Neutrophil (primary cell): ENCODE results near the gene ERGIC1.

ENCODE experiments used
- H3K27ac ChIP-seq: fragments of 200-600 bp; sonication (generic); 2 replicates; pipeline ENCODE4 v1.5.1; 2016; ENCODE audit warnings: mild to moderate bottlenecking, moderate library complexity
- H3K27me3 ChIP-seq: fragments of 200-600 bp; sonication (generic); 2 replicates; pipeline ENCODE4 v1.6.0; 2016; ENCODE audit warnings: mild to moderate bottlenecking
- H3K36me3 ChIP-seq: fragments of 200-600 bp; sonication (generic); 2 replicates; pipeline ENCODE4 v1.5.1; 2017
- H3K4me1 ChIP-seq, 2 experiments: fragments of 200-600 bp in 1 of 2; sonication (generic) in 1 of 2; 1 replicate in 1 of 2; 2 replicates in 1 of 2; pipeline versions ENCODE4 v1.5.1 to v1.6.1; 2013 to 2016; ENCODE audit warnings: low read depth in 1 of 2, low read length in 1 of 2, mild to moderate bottlenecking in 1 of 2, moderate library complexity in 1 of 2; ENCODE audit not compliant: control insufficient read depth in 1 of 2, insufficient read depth in 1 of 2
- H3K4me3 ChIP-seq, 2 experiments: fragments of 200-600 bp in 1 of 2; sonication (generic) in 1 of 2; 1 replicate in 1 of 2; 2 replicates in 1 of 2; pipeline ENCODE4 v1.5.1; 2013 to 2016; ENCODE audit warnings: low read depth in 1 of 2, low read length in 1 of 2, mild to moderate bottlenecking in 1 of 2, moderate library complexity in 1 of 2
- H3K9me3 ChIP-seq: fragments of 200-600 bp; sonication (generic); 2 replicates; pipeline ENCODE4 v1.5.1; 2016
- TF ChIP-seq, protein P1 (sequence below): fragments of 200-600 bp; sonication (generic); IDR thresholded peaks from 2 replicates; pipeline ENCODE4 v1.5.1; 2016; ENCODE audit warnings: antibody characterized with exemption

ERGIC1 gene

DNA sequence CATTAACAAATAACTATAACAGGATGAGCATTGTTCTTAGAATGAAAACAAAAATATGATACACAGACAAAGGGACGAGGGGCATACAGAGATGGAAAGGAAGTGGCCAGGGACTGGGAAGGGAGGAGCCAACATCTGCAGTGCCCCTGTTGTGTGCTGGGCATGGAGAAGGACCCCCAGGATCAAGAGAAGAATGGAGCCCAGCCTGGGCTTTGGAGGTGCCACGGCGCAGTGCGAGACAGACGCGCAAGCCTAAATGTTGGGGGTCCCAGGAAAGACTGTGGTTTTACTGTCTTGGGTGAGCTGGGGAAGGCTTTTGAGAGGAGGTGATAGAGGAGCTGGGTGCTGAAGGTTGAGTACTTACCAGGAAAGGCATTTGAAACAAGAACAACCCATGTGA lies 34.6 kb upstream of the ERGIC1 start:
- Histone ChIP-seq H3K36me3 (no peaks in the 10 kb centered on the region), H3K4me3 (peak overlapping the region; percentile 21 to 26), H3K27me3 (no peaks in the 10 kb centered on the region), H3K27ac (peak overlapping the region; percentile 100), H3K4me1 (peaks cover 82 to 92% of the 10 kb centered on the region in 2 experiments), H3K9me3 (no peaks in the 10 kb centered on the region)
- TF ChIP-seq, protein P1, sequence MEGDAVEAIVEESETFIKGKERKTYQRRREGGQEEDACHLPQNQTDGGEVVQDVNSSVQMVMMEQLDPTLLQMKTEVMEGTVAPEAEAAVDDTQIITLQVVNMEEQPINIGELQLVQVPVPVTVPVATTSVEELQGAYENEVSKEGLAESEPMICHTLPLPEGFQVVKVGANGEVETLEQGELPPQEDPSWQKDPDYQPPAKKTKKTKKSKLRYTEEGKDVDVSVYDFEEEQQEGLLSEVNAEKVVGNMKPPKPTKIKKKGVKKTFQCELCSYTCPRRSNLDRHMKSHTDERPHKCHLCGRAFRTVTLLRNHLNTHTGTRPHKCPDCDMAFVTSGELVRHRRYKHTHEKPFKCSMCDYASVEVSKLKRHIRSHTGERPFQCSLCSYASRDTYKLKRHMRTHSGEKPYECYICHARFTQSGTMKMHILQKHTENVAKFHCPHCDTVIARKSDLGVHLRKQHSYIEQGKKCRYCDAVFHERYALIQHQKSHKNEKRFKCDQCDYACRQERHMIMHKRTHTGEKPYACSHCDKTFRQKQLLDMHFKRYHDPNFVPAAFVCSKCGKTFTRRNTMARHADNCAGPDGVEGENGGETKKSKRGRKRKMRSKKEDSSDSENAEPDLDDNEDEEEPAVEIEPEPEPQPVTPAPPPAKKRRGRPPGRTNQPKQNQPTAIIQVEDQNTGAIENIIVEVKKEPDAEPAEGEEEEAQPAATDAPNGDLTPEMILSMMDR: no peak

DNA sequence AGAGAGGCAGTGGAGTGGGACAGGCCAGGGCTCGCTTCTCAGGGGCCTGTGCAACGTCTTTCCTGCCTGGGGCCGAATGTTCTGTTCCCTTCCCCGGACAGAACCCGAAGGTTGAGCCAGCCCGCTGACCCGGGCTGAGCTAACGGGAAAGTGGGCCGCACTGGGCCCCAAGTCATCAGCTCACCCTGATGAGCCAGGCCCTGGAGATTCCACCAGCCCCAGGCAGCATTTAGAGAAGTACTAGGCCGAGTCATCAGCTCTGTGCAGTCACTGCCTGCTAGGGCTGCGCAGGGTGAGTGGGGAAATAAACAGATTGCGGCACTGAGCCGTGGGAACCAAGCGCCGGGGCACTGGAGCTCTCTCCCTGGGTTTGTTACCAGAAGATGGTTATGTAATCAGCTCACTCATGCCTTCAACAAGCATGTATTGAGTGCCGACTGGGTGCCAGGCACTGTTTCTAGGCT lies 33.9 kb upstream of the ERGIC1 start:
- no peaks in the 10 kb centered on the region for H3K36me3 ChIP-seq
- peak overlapping the region; percentile 49 to 51 for H3K4me3 ChIP-seq
- H3K9me3 ChIP-seq: no peaks in the 10 kb centered on the region
- peak overlapping the region; percentile 100 for H3K27ac ChIP-seq
- H3K4me1 ChIP-seq: peaks cover 75 to 90% of the 10 kb centered on the region in 2 experiments
- TF ChIP-seq, protein P1: no peak
- no peaks in the 10 kb centered on the region for H3K27me3 ChIP-seq

DNA sequence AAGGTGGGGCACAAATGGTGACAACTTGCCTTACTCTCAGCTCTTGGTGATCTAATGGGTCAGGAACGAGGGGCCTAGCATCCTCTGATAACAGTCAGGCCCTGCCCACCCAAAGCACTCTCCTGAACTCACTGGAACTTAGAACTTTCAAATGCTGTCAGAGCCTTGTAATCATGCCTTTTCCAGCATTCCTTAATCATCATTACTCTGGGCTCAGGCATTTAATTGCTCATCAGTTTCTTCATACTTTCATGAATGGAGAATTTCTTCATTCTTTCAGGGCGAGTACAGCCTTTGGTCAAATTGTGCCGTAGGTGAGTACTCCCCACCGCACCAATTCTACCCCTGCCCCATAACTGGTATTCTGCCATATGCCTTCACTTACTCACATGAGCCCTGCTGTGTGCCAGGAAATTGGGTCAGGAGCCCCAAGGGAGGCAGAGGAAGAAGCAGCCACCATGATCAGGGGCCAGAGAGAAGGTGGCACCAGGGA lies 32.8 kb upstream of the ERGIC1 start:
- TF ChIP-seq, protein P1: no peak
- Histone ChIP-seq H3K36me3 (no peaks in the 10 kb centered on the region), H3K4me1 (peaks cover 74 to 90% of the 10 kb centered on the region in 2 experiments), H3K4me3 (peak overlapping the region; percentile 49 to 51), H3K9me3 (no peaks in the 10 kb centered on the region), H3K27ac (peak overlapping the region; percentile 100), H3K27me3 (no peaks in the 10 kb centered on the region)

DNA sequence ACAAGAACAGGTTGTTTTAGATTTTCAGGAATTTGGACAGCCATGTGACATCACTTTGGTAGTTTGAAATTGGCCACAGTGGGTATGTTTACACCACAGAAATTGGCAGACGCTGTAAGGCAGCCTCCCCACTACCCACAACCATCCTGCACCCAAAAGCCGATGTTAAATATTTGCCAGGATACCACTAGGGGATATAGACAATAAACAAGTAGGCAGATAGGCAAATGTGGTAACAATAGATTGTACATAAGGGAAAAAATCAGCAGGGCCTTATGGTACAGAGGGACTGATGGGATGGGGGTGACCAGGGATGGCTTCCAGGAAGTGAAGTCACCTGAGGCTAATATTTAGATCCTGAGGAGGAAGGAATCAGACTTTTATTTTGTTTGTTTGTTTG lies 31.9 kb upstream of the ERGIC1 start:
- peaks cover 75 to 89% of the 10 kb centered on the region in 2 experiments for H3K4me1 ChIP-seq
- no peak overlapping the region for H3K4me3 ChIP-seq
- no peaks in the 10 kb centered on the region for H3K27me3 ChIP-seq
- peak overlapping the region; percentile 100 for H3K27ac ChIP-seq
- no peaks in the 10 kb centered on the region for H3K9me3 ChIP-seq
- no peaks in the 10 kb centered on the region for H3K36me3 ChIP-seq
- TF ChIP-seq, protein P1: no peak

DNA sequence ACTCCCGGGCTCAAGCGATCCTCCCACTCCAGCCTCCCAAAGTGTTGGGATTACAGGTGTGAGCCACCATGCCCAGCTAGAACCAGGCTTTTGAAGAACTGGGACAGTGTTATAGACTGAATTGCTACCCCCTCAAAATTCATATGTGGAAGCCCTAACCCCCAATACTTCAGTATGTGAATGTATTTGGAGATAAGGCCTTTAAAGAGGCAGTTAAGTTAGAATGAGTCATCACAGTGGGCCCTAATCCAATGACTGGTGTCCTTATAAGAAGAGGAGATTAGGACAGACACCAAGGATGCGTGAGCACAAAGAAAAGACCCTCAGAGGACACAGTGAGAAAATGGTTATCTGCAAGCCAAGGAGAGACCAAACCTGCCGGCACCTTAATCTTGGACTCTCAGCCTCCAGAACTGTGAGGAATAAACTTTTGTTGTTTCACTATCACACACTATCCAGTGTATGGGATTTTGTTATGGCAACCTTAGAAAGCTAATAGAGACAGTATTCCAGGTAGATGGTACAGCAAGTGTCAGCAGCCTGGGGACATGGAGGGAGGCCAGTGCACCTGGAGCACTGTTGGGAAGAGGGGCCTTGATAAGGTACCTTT lies 31.4 kb upstream of the ERGIC1 start:
- no peaks in the 10 kb centered on the region for H3K27me3 ChIP-seq
- H3K4me3 ChIP-seq: no peak overlapping the region
- peaks cover 72 to 89% of the 10 kb centered on the region in 2 experiments for H3K4me1 ChIP-seq
- H3K9me3 ChIP-seq: no peaks in the 10 kb centered on the region
- peak overlapping the region; percentile 100 for H3K27ac ChIP-seq
- no peaks in the 10 kb centered on the region for H3K36me3 ChIP-seq
- TF ChIP-seq, protein P1: no peak
